ENCODE data around the gene ITSN2.
"Not testable (repeated sequence)": the region's sequence is repeated elsewhere in the genome, so short reads cannot be mapped to it uniquely, and the experiment has no call there.

Gene ITSN2

DNA sequence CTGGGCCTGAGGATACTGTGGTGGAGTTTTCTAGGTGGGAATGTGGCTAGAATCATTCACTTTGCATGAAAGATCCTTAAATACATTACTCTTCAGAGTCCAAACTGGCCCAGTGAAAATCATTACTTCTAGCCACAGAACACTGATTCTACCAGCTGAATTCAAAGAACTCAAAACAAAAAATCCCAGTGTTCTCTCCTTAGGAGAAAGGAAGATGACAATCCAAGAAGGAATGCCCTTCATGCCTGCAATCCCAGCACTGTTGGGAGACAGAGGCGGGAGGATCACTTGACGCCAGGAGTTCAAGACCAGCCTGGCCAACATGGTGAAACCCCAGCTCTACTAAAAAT lies 150.3 kb downstream of the ITSN2 start:
- DNase-seq: no peak

DNA sequence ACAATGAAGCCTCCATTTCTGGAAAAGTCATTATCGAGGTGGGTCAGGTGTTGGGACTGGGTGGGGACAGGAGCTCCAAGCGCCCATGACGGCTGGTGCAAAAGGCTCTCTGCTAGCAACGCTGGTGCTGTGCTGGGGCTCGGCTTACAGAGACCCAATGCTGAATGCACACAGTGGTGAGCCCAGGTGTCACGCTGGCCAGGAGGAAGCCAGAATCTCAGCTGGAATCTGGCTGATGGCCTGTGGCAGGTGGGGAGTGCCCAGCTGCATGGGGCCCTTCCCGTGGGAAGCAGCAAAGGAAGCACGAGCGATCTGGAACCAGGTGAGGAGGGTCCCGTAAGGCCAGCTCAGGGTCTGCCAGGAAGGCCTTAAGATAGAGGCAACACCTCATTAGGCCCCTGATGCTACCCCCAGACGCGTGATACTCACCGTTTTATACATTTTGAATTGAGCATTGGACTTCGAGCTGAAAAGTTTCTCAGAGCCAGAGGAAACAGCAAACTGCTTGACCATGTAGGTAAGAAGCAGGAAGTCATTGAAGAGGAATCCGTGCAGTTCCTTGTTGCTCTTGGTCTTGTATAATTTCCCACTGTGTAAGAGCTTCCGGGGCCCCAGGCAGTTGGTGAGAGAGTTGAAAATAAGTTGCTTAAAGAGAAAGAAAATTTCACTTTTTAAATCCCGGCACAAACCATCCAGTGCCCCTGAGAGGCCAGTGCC lies 150.8 kb downstream of the ITSN2 start:
- DNase-seq: no peak

DNA sequence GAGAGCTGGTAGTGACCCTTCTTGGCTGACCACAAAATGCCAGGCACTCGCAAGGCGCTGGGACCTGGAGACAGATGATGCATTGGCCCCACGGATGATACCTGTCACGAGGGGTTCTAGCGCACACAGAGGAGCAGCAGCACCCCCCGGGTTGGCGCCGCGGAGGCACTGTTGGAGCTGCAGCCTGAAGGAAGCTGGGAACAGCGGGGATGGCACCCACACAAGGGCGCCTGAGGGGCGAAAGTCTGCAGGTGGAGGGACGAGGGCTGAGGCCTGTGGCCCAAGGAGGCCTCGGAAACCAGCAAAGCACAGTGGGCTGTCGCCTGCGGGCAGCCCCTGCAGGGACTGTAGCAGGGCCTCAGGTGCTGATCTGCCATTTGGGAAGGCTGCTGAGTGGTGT lies 151.8 kb downstream of the ITSN2 start:
- DNase-seq: no peak

DNA sequence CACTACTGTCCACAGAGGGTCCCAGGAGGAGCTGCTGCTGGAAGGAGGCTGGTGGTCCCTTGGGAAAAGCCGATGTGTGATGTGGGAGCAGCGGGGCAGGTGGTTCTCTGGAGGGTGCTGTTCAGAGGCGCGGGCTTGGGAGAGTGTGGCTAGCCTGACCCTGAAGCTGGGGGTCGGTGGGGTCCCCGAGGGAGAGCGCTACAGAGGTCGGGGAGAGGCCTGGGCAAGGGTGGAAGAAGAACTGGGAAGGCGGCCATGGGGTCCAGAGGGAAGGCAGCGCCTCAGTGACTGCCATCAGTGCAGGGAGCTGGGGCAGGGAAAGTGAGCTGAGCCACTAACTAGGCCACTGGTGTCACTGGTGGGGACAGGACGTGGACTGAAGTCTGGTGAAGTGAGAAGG lies 153.0 kb downstream of the ITSN2 start:
- DNase-seq: no peak

DNA sequence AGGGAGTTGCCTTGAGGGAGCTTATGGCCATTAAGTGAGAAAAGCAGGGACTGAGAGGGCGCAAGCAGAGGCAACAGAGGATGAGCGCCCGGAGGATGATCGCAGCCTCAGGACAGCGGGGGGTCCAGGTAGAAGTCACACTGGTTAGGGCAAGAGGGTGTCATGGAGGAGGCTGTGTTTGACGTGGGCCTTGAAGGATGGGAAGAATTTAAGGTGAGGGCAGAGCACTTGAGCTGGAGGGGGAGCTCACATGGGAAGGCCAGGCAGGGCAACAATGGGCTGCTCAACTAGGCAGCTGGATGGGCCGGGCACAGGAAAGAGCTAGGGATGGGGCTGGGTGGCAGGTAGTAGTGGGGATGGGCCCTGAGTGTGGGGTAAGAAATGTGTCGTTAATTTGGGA lies 153.6 kb downstream of the ITSN2 start:
- DNase-seq: no peak

DNA sequence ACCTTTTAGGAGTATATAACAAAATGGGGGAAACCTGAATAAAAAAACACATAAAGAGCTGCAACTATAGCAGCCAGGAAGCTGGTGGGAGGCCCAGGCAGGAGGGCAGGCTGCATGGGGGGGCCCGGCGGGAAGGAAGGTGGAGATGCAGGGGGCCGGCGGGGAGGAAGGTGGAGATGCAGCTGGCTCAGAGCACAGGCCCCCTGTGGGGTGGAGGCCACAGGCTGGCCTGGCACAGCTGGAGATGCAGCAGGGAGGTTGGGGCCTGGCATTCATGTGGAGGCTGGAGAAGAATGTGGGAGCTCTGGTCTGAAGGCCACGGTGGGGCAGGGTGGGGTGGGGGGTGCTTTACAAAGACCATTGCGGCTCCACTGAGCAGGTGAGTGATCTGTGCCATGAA lies 154.1 kb downstream of the ITSN2 start:
- DNase-seq: no peak

DNA sequence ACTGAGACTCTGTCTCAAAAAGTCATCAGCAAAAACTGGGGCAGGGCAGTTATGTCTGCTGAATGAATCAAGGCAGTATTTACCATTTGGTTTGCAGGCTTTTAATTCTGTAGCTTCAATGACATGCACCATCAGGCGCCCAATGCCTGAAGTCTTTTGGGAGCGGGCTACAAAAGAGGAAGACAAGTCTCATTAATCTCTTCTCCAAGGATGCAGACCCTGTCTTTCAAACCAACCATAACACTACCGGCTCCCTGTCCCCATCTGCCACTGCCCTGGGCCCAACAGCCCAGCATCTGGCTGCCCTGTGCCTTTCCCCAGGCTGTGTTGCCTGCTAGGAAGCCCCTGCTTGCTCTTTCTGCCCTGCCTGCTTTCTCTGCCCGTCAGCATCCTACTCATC lies 155.2 kb downstream of the ITSN2 start:
- DNase-seq: no peak

DNA sequence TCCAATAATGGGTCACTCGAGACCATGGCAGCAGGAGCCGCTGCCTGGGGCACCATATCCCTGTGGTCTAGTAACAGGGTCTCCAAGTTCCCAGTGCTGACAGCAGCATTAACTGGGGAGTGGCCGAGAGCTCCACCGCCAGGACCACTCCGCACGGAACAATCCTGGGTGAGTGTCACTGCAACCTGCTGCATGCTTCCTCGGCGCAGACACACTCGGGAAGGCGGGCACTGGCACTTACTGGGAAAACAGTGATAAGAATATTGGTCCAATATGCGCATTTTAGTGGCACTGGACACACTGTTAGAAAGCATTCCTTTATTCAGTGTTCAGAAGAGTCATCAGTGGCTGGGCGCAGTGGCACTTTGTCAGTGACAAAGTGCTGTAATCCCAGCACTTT lies 155.8 kb downstream of the ITSN2 start:
- DNase-seq: no peak

DNA sequence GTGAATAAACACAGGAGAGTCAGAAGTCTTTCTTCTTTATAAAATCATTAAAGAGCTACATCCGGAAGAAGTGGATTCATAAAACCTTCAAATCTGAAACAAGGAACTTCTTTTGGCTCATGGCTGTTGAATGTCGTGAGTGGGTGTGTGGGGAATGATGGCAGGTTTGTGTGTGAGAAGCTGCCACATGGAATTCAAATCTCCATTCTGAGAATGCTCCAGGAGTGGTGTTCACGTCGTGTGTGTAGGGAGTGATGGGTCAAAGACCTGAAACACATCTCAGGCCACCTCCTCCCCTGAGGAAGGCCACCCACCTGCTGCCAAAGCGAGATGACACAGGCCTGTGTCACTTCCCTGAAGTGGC lies 156.6 kb downstream of the ITSN2 start:
- DNase-seq: no peak

DNA sequence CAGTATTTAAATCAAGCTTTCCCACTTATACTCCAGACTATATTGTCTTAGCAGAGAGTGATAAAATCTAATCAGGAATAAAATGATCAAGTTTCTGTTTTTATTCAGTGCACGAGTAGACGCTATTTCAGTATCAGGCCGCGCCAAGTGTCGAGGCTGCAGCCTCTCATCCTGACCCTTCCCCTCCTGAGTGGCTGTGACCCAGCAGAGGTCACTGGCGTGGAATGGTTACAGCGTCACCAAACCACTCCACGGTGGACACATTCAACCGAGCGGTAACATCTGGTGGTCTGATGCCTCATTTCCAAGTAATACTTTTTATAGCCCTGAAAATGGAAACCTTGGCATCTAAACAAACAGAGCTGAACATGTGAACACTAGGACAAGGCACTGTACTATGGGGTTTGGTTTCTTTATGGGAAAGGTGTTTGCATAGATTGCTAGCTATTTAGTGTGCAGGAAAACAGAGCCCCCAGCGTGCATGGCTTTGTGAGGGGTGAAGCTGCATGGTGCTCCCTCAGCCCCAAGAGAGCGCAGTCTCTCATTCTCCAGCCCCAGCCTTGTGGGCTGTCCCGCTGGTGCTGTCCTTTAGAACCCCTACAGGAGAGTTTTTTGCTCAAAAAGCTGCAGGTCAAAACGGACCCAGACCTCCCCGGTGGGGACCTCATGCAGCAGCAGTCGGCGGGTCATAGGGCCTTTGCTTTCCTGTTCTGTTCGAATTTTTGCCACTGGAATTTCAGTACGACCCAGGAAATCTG lies 157.1 kb downstream of the ITSN2 start:
- no peak for DNase-seq

DNA sequence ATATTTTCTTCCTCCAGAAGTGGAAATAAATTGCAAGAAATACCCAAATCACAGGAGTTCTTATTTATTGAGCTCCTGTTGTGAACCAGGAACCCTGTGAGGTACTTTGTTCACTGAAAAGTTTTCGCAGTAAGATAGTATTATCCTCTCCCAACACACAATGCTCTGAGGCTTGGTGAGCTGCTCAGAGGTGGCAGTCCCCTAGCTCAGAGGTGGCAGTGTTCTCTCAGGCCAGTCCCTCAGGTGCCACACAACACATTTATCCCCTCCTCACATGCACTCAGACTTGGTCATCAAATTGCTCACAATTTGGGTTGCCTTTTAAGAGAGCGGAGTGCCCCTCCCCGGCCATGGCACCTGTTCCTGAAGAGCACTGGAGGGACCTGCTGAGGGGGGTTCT lies 159.5 kb downstream of the ITSN2 start:
- DNase-seq: no peak

DNA sequence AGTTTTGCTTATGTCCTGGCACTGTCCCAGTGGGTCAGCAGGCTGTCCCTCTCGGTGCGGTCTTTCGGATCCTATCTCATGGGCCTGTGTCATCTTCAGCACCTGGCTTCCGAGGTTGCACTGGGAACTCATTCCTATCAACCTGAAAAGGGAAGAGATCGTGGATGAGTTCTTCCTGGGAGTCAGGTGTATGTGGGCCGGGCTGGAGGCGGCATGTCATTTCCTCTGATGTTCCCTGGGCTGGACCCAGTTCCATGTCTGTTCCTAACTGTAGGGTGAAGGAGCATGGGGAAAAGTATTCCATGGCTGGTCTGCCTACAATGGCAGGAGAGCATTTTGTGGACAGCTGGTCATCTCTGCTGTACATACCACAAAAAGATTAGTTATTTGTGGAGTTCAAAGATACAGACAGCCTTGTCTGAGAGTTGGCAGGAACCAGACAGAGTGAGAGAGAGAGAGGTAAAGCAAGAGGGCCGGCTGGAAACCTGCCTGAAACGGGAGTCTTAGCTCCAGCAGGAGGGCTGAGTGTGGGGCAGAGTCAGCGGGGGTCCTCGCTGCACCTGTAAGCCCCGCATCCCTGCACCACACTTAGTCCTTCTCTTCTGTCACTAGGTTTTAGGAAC lies 160.3 kb downstream of the ITSN2 start:
- no peak for DNase-seq

DNA sequence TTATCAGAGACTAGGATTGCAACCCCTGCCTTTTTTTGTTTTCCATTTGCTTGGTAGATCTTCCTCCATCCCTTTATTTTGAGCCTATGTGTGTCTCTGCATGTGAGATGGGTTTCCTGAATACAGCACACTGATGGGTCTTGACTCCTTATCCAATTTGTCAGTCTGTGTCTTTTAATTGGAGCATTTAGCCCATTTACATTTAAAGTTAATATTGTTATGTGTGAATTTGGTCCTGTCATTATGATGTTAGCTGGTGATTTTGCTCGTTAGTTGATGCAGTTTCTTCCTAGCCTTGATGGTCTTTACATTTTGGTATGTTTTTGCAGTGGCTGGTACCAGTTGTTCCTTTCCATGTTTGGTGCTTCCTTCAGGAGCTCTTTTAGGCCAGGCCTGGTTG lies 163.1 kb downstream of the ITSN2 start:
- not testable (repeated sequence) for DNase-seq

DNA sequence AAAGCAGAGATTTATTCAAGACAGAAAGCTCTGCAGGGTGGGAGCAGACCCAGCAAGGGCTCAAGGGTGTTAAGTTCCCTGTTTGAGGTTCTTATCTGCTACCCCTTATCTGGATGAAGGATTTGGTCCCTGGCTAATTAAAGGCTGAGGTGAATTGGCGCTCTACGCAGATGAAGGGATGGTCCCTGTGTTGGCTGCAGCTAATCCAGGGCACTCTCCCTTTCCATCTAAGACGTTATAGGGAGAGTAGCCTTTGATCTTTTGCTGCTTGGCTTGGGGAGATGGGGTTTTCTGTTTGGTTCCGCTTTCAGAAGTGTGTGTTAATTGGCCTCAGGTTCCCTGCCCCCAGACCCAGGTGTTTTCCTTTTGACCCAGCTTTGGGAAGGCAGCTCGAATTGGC lies 168.5 kb downstream of the ITSN2 start:
- DNase-seq: no peak

DNA sequence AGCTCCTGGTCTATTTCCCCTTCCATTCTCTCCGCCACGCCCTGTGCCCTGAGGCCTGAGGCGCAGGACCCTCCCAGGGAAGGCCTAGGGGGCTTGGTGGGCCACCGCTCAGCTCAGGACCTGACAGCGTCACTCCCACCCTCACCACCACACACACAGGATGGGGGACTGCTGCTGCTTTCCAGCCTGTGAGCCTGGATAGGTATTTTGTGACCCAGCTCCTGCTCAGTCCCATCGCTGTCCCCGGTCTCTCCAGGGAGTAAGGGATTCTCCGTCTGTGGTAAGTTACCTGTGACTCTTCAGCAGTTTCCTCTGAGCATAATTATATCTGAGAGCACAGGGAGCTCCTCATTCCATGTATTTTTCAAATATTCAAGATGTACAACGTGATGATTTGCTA lies 169.2 kb downstream of the ITSN2 start:
- no peak for DNase-seq

DNA sequence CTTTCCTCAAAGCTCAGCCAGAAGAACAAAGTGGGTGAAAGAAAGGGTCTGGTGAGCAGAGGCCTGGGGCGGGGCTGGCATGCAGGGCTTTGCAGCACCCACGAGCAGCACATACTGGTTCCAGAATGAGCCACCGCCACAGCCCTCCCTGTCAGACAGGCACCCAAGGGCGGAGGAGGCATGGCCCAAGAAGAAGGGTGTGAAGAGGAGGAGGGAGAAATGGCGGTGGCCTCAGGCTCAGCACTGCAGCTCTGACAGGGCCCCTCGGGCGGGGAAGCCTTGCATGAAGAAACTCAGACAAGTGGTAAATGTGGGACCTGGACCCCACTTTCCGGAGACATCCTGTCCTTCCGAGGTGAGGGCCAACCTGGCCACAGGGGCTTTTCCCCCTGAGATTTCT lies 169.8 kb downstream of the ITSN2 start:
- DNase-seq: no peak

DNA sequence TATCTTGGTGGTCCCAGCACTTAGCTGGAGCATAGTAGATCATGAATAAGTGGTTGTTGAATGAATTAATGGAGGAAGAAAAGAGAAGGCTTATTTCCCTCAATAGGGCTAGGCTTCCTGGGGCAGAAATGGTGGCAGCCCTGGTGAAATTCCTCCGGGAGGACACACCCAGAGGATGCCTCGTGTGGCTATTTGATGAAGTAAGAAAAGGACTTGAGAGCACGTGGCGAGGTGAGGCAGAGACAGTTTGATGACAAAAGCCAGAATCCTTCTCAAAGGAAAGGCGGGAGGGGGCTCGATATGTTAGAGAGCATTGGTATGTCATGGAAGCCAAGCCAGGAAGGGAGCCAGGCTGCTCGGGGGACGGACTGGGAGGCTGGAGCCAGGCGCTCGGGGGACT lies 170.8 kb downstream of the ITSN2 start:
- DNase-seq: no peak

DNA sequence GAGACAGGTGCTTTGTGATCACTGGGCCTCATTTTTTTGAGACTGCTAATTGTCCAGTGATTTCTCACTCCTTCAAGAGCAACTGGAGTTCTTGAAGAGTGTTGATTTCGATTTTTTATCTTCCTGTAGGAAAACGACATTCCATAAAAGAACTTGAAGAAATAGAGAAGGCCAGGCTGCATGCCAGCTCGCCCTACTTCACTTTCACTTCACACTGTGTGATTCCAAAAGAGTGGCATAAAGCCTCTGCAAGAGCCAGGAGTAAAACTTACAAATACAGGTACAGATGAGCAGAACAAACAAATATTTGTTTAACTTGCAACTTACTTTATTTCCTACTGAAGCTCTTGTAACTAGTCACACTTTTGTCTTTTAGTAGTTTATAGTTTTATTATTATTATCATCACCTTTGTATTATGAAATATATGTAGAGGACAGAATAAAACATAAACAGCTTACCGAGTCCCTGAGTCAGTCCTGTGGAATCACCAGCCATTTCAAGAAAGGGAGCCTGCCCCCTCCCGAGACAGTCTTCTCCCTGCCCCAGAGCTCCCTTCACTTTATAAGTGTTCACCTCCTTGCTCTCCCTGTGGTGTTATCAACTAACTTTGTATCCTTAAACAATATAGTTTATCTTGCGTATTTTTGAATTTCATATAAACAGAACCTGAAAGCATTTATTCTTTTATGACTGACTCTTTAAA lies 176.8 kb downstream of the ITSN2 start:
- no peak for DNase-seq

DNA sequence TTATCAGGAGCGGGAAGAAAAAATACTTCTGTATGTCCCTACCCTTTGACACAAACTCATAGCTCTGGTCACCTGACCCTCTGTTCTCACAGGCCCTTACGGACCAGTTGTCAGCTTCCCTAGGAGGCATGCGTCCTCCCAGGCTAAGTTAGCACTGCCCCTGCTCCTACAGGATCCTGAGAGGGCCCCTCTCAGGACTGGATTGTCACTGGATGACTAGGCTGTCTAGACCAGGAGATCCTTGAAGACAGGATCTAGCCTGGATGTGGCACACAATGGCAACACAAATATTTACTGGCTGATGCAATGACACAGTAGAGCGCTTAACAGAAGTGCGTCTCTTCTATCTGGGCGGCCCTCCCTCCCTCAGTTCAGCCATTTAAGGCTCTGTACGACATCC lies 177.8 kb downstream of the ITSN2 start:
- no peak for DNase-seq

DNA sequence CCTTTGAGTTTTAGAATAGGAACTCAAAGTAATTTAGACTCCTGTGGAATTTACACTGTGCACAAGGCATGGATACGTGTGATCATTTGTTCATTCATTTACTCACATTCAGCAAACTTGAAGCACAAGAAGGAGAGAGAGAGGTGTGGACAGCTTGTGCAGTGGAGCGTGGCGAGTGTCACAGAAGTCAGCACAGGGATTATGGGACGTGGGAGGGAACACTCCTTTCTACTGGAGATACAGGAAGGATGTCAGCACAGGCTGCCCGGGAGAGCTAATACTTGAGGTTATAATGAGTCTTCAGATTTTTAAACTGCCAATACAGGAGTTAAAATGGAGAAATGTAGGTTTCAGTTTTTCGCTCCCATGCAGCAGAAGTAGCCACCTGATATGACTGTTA lies 178.5 kb downstream of the ITSN2 start:
- no peak for DNase-seq

DNA sequence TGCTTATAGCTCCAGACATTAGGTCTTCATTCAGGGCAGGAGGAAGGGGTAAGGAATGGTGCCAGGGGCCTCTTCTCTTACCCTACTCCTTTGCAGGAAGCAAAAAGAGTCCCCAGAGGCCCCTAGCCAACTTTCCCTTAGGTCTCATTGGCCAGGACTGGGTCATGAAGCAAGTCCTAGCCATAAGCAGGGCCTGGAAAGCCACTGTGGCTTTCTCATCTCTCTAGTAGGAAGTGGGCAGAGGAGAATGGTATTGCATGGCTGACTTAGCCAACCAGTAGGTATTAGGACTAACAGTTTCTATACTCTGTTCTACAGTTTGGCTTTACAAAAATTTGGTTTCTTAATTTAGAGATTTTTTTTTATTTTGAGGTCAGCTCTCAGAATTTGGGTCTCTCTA lies 180.7 kb downstream of the ITSN2 start:
- no peak for DNase-seq

DNA sequence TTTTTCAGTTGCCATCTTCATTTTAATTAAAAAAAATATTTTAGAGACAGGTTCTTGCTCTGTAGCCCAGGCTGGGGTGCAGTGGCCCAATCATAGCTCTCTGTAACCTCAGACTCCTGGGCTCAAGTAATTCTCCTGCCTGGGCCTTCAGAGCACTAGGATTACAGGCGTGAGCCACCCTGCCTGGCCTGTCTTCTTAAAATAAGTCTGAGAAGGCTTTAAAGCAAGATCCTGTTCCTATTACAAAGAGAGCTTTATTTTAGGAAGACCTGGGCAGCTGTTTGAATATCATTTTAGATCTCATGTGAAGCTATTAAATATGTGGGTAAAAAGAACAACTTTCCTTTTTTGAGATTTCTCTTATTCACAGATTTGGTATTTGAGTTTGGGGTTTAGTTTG lies 184.0 kb downstream of the ITSN2 start:
- DNase-seq: no peak

DNA sequence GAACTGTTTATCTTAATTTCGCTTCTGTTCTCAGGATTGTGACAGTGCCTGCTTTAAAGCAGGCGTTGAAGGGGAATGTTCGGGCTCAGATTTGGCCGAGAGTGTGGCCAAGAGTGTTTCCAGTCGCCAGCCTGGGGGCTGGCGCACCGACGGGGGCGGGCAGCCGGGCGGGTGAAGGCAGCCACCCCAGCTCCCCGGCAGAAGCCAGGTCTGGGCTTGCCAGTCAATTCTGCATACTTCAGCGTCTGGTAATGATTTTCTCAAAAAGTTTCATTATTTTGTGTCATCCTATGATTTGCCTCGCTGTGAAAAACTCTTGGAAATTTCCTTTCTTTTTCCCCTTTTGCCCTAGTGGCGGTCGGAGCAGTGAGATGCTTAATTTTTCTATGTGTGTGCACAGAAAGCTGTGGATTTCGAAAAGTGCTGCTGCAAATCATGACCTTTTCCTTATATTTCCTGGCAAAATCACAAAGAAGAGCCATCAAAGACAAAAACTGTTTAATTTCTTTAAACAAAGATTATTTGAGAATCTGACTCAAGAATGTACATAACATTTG lies 184.6 kb downstream of the ITSN2 start:
- DNase-seq: no peak

DNA sequence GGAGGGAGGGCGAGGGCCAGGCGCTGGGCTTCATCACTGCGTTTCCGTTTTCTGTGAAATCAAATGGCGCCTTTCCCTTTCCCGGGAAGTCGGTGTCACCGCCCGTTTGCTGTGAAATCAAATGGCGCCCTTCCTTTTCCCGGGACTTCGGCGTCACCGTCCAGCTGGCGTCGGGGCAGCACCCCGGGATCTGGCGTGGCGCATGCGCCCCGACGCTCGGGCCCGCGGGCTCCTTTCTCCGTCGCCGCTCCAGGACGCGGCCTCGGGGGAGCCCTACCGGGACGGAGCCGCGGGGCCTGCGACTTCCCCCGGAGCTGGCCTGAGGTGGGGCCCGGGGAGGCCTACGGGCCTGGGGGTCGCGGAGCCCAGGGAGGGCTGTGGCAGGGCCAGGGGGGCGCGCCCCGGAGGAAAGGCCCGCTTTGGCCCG lies 185.5 kb downstream of the ITSN2 start, which contains the start of gene FAM228A:
FAM228A (plus strand) TSS at position 203 of the 427 bp plus-strand sequence. CDS start 428 bp downstream, outside the sequence.
- no peak for DNase-seq
